GM23338 (cell line): ENCODE data around the gene TPH1.

Experiments used
- CREB1 ChIP-seq: fragments of 250-450 bp; sonication (Bioruptor Pico); IDR thresholded peaks from 2 replicates; pipeline ENCODE4 v1.5.0; 2020; ENCODE audit warnings: low read depth, mild to moderate bottlenecking, moderate library complexity
- ETS1 ChIP-seq: IDR thresholded peaks from 2 replicates; pipeline ENCODE4 v1.6.1; 2016; ENCODE audit warnings: antibody characterized with exemption
- EZH2 ChIP-seq: fragments of 200-600 bp; sonication (generic); IDR thresholded peaks from one replicate; pipeline ENCODE4 v1.8.0; 2017; ENCODE audit warnings: antibody characterized with exemption, mild to moderate bottlenecking, low read depth; ENCODE audit not compliant: unreplicated experiment
- EZH2phosphoT487 ChIP-seq: fragments of 200-600 bp; sonication (generic); IDR thresholded peaks from one replicate; pipeline ENCODE4 v1.8.1; 2018; ENCODE audit warnings: antibody characterized with exemption; ENCODE audit not compliant: unreplicated experiment
- POLR2AphosphoS5 ChIP-seq: IDR thresholded peaks from 2 replicates; pipeline ENCODE4 v1.6.1; 2016; ENCODE audit warnings: antibody characterized with exemption, low read depth
- REST ChIP-seq: IDR thresholded peaks from one replicate; pipeline ENCODE4 v1.6.1; 2018; ENCODE audit warnings: antibody characterized with exemption; ENCODE audit not compliant: unreplicated experiment
- ZNF331 ChIP-seq: fragments of 250-450 bp; sonication (Bioruptor Pico); IDR thresholded peaks from 2 replicates; pipeline ENCODE4 v1.5.0; 2020; ENCODE audit warnings: low read depth, mild to moderate bottlenecking, moderate library complexity
- TF ChIP-seq, protein P1 (sequence below), 2 experiments: fragments of 200-600 bp in 1 of 2; sonication (generic) in 1 of 2; conservative IDR thresholded peaks; 2 replicates each; pipeline versions ENCODE4 v1.5.1 to v1.6.1; 2016 to 2017; ENCODE audit warnings: antibody characterized with exemption in 2 of 2, low read depth in 2 of 2, mild to moderate bottlenecking in 2 of 2, moderate library complexity in 1 of 2
- TF ChIP-seq, protein P2 (sequence below): fragments of 250-450 bp; sonication (Bioruptor Pico); IDR thresholded peaks from 2 replicates; pipeline ENCODE4 v1.5.0; 2020; ENCODE audit warnings: mild to moderate bottlenecking, moderate library complexity

DNA sequence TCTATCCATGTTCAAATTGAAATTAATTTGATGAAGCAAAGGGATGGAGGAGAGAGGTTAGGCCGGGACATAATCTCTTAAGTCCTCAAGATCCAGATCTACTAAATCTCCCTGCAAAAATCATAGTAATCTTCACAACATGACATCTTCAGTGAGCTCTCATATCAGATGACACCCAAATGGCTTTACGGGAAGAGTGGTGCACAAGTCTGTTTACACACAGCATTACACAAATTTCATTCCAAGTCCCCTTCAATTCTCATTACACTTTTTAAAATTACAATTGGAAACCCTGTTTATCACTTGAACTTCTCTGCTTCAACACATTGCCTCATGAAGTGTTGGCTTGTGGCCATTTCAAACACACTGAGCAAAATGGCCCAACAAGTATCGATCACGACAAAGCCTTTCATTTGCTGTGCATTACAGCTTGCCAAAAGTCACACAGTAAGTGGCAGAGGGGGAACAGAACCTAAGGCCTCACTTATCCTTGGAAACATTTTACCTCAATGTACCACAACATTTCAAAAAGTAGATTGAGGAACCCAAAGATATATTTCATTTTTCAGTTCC is 17.9 kb upstream of the TPH1 start:
- TF ChIP-seq, protein P1, sequence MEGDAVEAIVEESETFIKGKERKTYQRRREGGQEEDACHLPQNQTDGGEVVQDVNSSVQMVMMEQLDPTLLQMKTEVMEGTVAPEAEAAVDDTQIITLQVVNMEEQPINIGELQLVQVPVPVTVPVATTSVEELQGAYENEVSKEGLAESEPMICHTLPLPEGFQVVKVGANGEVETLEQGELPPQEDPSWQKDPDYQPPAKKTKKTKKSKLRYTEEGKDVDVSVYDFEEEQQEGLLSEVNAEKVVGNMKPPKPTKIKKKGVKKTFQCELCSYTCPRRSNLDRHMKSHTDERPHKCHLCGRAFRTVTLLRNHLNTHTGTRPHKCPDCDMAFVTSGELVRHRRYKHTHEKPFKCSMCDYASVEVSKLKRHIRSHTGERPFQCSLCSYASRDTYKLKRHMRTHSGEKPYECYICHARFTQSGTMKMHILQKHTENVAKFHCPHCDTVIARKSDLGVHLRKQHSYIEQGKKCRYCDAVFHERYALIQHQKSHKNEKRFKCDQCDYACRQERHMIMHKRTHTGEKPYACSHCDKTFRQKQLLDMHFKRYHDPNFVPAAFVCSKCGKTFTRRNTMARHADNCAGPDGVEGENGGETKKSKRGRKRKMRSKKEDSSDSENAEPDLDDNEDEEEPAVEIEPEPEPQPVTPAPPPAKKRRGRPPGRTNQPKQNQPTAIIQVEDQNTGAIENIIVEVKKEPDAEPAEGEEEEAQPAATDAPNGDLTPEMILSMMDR (conservative IDR thresholded peaks at IDR 0.05; ENCODE audit: low read depth in 2 of 2) = no peak
- no peak for TF ChIP-seq EZH2phosphoT487
- no peak for TF ChIP-seq CREB1
- TF ChIP-seq, protein P2, sequence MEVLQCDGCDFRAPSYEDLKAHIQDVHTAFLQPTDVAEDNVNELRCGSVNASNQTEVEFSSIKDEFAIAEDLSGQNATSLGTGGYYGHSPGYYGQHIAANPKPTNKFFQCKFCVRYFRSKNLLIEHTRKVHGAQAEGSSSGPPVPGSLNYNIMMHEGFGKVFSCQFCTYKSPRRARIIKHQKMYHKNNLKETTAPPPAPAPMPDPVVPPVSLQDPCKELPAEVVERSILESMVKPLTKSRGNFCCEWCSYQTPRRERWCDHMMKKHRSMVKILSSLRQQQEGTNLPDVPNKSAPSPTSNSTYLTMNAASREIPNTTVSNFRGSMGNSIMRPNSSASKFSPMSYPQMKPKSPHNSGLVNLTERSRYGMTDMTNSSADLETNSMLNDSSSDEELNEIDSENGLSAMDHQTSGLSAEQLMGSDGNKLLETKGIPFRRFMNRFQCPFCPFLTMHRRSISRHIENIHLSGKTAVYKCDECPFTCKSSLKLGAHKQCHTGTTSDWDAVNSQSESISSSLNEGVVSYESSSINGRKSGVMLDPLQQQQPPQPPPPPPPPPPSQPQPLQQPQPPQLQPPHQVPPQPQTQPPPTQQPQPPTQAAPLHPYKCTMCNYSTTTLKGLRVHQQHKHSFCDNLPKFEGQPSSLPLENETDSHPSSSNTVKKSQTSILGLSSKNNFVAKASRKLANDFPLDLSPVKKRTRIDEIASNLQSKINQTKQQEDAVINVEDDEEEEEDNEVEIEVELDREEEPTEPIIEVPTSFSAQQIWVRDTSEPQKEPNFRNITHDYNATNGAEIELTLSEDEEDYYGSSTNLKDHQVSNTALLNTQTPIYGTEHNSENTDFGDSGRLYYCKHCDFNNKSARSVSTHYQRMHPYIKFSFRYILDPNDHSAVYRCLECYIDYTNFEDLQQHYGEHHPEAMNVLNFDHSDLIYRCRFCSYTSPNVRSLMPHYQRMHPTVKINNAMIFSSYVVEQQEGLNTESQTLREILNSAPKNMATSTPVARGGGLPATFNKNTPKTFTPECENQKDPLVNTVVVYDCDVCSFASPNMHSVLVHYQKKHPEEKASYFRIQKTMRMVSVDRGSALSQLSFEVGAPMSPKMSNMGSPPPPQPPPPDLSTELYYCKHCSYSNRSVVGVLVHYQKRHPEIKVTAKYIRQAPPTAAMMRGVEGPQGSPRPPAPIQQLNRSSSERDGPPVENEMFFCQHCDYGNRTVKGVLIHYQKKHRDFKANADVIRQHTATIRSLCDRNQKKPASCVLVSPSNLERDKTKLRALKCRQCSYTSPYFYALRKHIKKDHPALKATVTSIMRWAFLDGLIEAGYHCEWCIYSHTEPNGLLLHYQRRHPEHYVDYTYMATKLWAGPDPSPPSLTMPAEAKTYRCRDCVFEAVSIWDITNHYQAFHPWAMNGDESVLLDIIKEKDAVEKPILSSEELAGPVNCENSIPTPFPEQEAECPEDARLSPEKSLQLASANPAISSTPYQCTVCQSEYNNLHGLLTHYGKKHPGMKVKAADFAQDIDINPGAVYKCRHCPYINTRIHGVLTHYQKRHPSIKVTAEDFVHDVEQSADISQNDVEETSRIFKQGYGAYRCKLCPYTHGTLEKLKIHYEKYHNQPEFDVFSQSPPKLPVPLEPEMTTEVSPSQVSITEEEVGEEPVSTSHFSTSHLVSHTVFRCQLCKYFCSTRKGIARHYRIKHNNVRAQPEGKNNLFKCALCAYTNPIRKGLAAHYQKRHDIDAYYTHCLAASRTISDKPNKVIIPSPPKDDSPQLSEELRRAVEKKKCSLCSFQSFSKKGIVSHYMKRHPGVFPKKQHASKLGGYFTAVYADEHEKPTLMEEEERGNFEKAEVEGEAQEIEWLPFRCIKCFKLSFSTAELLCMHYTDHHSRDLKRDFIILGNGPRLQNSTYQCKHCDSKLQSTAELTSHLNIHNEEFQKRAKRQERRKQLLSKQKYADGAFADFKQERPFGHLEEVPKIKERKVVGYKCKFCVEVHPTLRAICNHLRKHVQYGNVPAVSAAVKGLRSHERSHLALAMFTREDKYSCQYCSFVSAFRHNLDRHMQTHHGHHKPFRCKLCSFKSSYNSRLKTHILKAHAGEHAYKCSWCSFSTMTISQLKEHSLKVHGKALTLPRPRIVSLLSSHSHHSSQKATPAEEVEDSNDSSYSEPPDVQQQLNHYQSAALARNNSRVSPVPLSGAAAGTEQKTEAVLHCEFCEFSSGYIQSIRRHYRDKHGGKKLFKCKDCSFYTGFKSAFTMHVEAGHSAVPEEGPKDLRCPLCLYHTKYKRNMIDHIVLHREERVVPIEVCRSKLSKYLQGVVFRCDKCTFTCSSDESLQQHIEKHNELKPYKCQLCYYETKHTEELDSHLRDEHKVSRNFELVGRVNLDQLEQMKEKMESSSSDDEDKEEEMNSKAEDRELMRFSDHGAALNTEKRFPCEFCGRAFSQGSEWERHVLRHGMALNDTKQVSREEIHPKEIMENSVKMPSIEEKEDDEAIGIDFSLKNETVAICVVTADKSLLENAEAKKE (CRISPR knock-in tag) = no peak
- no peak for TF ChIP-seq EZH2
- TF ChIP-seq ETS1 = no peak
- TF ChIP-seq POLR2AphosphoS5 = no peak
- no peak for TF ChIP-seq REST
- TF ChIP-seq ZNF331 (CRISPR knock-in tag) = no peak
